ENCODE results near the gene ALG6. TPM values are rescaled to one million over a fixed set of nuclear protein-coding genes. Genes with fewer than 3 reads are reported as not detected.

Gene ALG6
- total RNA-seq, 2 donors from 2014 or later: 25.9 to 26.9 TPM

GRCh38 chr1:63328122-63328521, 39.3 kb upstream of the ALG6 start:
- Histone ChIP-seq H3K4me3 (ENCODE audit: low read length) (no peak overlapping the region), H3K27me3 (ENCODE audit: control insufficient read depth, insufficient read depth, low read length, poor library complexity, severe bottlenecking) (peaks cover 100% of the 10 kb centered on the region), H3K9ac (ENCODE audit: extremely low read depth, low read length, poor library complexity, severe bottlenecking) (no peak overlapping the region), H3K4me1 (ENCODE audit: control insufficient read depth, insufficient read depth, low read length) (no peaks in the 10 kb centered on the region), H3K36me3 (ENCODE audit: control insufficient read depth, insufficient read depth, low read length) (no peaks in the 10 kb centered on the region), H3K27ac (ENCODE audit: low read depth, low read length) (no peak overlapping the region), H3K9me3 (ENCODE audit: control insufficient read depth, low read length) (no peaks in the 10 kb centered on the region)
- Mint-ChIP-seq H3K4me3 (no peak overlapping the region), H3K27me3 (ENCODE audit: insufficient read depth) (peaks cover 91% of the 10 kb centered on the region), H3K4me1 (peaks cover 30% of the 10 kb centered on the region), H3K9me3 (no peaks in the 10 kb centered on the region), H3K36me3 (ENCODE audit: low read depth) (no peaks in the 10 kb centered on the region), H3K27ac (no peak overlapping the region)
- DNase-seq: peak; percentile 67
- 54 to 55% methylated on average over 7 to 8 of the region's 8 CpGs for WGBS, 2 experiments (ENCODE audit: insufficient coverage in 1 of 2, insufficient read length in 1 of 2)
- no peak for TF ChIP-seq CTCF (conservative IDR thresholded peaks at IDR 0.05)

GRCh38 chr1:63328781-63329180, 38.6 kb upstream of the ALG6 start:
- Histone ChIP-seq H3K9ac (ENCODE audit: extremely low read depth, low read length, poor library complexity, severe bottlenecking) (no peak overlapping the region), H3K4me1 (ENCODE audit: control insufficient read depth, insufficient read depth, low read length) (no peaks in the 10 kb centered on the region), H3K27me3 (ENCODE audit: control insufficient read depth, insufficient read depth, low read length, poor library complexity, severe bottlenecking) (peaks cover 100% of the 10 kb centered on the region), H3K27ac (ENCODE audit: low read depth, low read length) (no peak overlapping the region), H3K9me3 (ENCODE audit: control insufficient read depth, low read length) (no peaks in the 10 kb centered on the region), H3K36me3 (ENCODE audit: control insufficient read depth, insufficient read depth, low read length) (no peaks in the 10 kb centered on the region), H3K4me3 (ENCODE audit: low read length) (no peak overlapping the region)
- no peak for TF ChIP-seq CTCF (conservative IDR thresholded peaks at IDR 0.05)
- H3K4me1 Mint-ChIP-seq: peaks cover 30% of the 10 kb centered on the region
- H3K27me3 Mint-ChIP-seq (ENCODE audit: insufficient read depth): peaks cover 94% of the 10 kb centered on the region
- H3K9me3 Mint-ChIP-seq: no peaks in the 10 kb centered on the region
- no peak overlapping the region for H3K27ac Mint-ChIP-seq
- no peaks in the 10 kb centered on the region for H3K36me3 Mint-ChIP-seq (ENCODE audit: low read depth)
- DNase-seq: peak; percentile 53
- WGBS, 2 experiments (ENCODE audit: insufficient coverage in 1 of 2, insufficient read length in 1 of 2): 86 to 100% methylated on average over 2 to 9 of the region's 9 CpGs
- no peak overlapping the region for H3K4me3 Mint-ChIP-seq

GRCh38 chr1:63329621-63330330, 37.7 kb upstream of the ALG6 start:
- Histone ChIP-seq H3K36me3 (ENCODE audit: control insufficient read depth, insufficient read depth, low read length) (no peaks in the 10 kb centered on the region), H3K9ac (ENCODE audit: extremely low read depth, low read length, poor library complexity, severe bottlenecking) (no peak overlapping the region), H3K4me1 (ENCODE audit: control insufficient read depth, insufficient read depth, low read length) (no peaks in the 10 kb centered on the region), H3K9me3 (ENCODE audit: control insufficient read depth, low read length) (no peaks in the 10 kb centered on the region), H3K27me3 (ENCODE audit: control insufficient read depth, insufficient read depth, low read length, poor library complexity, severe bottlenecking) (peaks cover 93% of the 10 kb centered on the region), H3K4me3 (ENCODE audit: low read length) (peak overlapping the region; percentile 65), H3K27ac (ENCODE audit: low read depth, low read length) (no peak overlapping the region)
- WGBS, 2 experiments (ENCODE audit: insufficient coverage in 1 of 2, insufficient read length in 1 of 2): 21 to 23% methylated on average over 19 to 50 of the region's 50 CpGs
- no peak for TF ChIP-seq CTCF (conservative IDR thresholded peaks at IDR 0.05)
- Mint-ChIP-seq H3K36me3 (ENCODE audit: low read depth) (no peaks in the 10 kb centered on the region), H3K4me1 (peaks cover 30% of the 10 kb centered on the region), H3K9me3 (no peaks in the 10 kb centered on the region), H3K27ac (no peak overlapping the region), H3K27me3 (ENCODE audit: insufficient read depth) (peaks cover 97% of the 10 kb centered on the region), H3K4me3 (peak overlapping the region; percentile 52)
- peak; percentile 70 for DNase-seq

Measured in endodermal cell (in vitro differentiated cells).